Skeletal muscle tissue (tissue), 4 donors: ENCODE measurements around the gene CHD9NB. TPM values are rescaled to one million over a fixed set of nuclear protein-coding genes. Genes with fewer than 3 reads are reported as not detected.

Source experiments
- H3K27ac ChIP-seq: one replicate; pipeline ENCODE4 v1.7.0; 2013; ENCODE audit warnings: mild to moderate bottlenecking, low read depth, low read length, inconsistent platforms
- H3K27me3 ChIP-seq, 3 donors: one replicate each; pipeline ENCODE4 v1.7.0; 2013; ENCODE audit warnings: low read length in 3 of 3; ENCODE audit not compliant: control insufficient read depth in 3 of 3, insufficient read depth in 3 of 3
- H3K36me3 ChIP-seq, 3 donors: one replicate each; pipeline ENCODE4 v1.7.0; 2013; ENCODE audit warnings: low read length in 3 of 3; ENCODE audit not compliant: control insufficient read depth in 3 of 3, insufficient read depth in 3 of 3
- H3K4me1 ChIP-seq, 3 donors: one replicate each; pipeline ENCODE4 v1.7.0; 2013; ENCODE audit warnings: low read length in 3 of 3, mild to moderate bottlenecking in 3 of 3; ENCODE audit not compliant: control insufficient read depth in 3 of 3, insufficient read depth in 3 of 3
- H3K4me3 ChIP-seq, 3 donors: one replicate each; pipeline ENCODE4 v1.7.0; 2013; ENCODE audit warnings: low read length in 3 of 3
- H3K9ac ChIP-seq, 3 donors: one replicate each; pipeline ENCODE4 v1.7.0; 2013; ENCODE audit warnings: low read length in 3 of 3, mild to moderate bottlenecking in 3 of 3, moderate library complexity in 2 of 3, low read depth in 1 of 3
- H3K9me3 ChIP-seq, 3 donors: one replicate each; pipeline ENCODE4 v1.7.0; 2013; ENCODE audit warnings: low read length in 3 of 3; ENCODE audit not compliant: control insufficient read depth in 3 of 3
- total RNA-seq: library from RNA; depleted of rRNA; stranded (reverse); fragments of >200 nt; gene quantifications from one replicate; pipeline ENCODE4 v1.2.3, GENCODE V29; 2014
- donor health status: Osteomylitis.

The CHD9NB gene
- total RNA-seq, 1 donor from 2014 or later, result 0.52 TPM

- no peak overlapping the region for H3K4me3 ChIP-seq
- peaks cover 6 to 21% (median 13%) of the 10 kb centered on the region in 3 donors for H3K4me1 ChIP-seq
- no peaks in the 10 kb centered on the region for H3K36me3 ChIP-seq
- no peaks in the 10 kb centered on the region for H3K9me3 ChIP-seq
- no peak overlapping the region for H3K9ac ChIP-seq
- no peaks in the 10 kb centered on the region for H3K27me3 ChIP-seq
- no peak overlapping the region for H3K27ac ChIP-seq
Observed at GRCh38 chr16:53073022-53073421, 20.3 kb upstream of the CHD9NB start.

GRCh38 chr16:53071748-53072301 is 19.1 kb upstream of the CHD9NB start:
- peak overlapping the region in 2 of 3 donors; percentile 9 to 50 for H3K4me3 ChIP-seq
- H3K27me3 ChIP-seq, result no peaks in the 10 kb centered on the region
- peaks cover 6 to 21% (median 13%) of the 10 kb centered on the region in 3 donors for H3K4me1 ChIP-seq
- peak overlapping the region in 1 of 3 donors; percentile 27 for H3K9ac ChIP-seq
- H3K9me3 ChIP-seq, result no peaks in the 10 kb centered on the region
- H3K36me3 ChIP-seq, result no peaks in the 10 kb centered on the region
- peak overlapping the region; percentile 60 for H3K27ac ChIP-seq

GRCh38 chr16:53069772-53070171 is 17.1 kb upstream of the CHD9NB start:
- H3K9me3 ChIP-seq, result no peaks in the 10 kb centered on the region
- no peaks in the 10 kb centered on the region for H3K27me3 ChIP-seq
- no peak overlapping the region for H3K27ac ChIP-seq
- H3K9ac ChIP-seq, result no peak overlapping the region
- H3K4me3 ChIP-seq, result no peak overlapping the region
- H3K4me1 ChIP-seq, result peaks cover 13 to 35% (median 18%) of the 10 kb centered on the region in 3 donors
- no peaks in the 10 kb centered on the region for H3K36me3 ChIP-seq

- Histone ChIP-seq H3K27ac (no peak overlapping the region), H3K9me3 (no peaks in the 10 kb centered on the region), H3K4me1 (peaks cover 13 to 41% (median 26%) of the 10 kb centered on the region in 3 donors), H3K4me3 (no peak overlapping the region), H3K36me3 (no peaks in the 10 kb centered on the region), H3K27me3 (no peaks in the 10 kb centered on the region), H3K9ac (no peak overlapping the region)
Observed at GRCh38 chr16:53068423-53068833, 15.7 kb upstream of the CHD9NB start.

- Histone ChIP-seq H3K27me3 (no peaks in the 10 kb centered on the region), H3K9me3 (no peaks in the 10 kb centered on the region), H3K4me1 (peaks cover 13 to 36% (median 26%) of the 10 kb centered on the region in 3 donors), H3K9ac (no peak overlapping the region), H3K27ac (no peak overlapping the region), H3K4me3 (no peak overlapping the region), H3K36me3 (no peaks in the 10 kb centered on the region)
Observed at GRCh38 chr16:53067675-53068074, 15.0 kb upstream of the CHD9NB start.

- no peaks in the 10 kb centered on the region for H3K36me3 ChIP-seq
- no peak overlapping the region for H3K4me3 ChIP-seq
- H3K9ac ChIP-seq, result no peak overlapping the region
- H3K4me1 ChIP-seq, result peaks cover 13 to 30% (median 30%) of the 10 kb centered on the region in 3 donors
- no peaks in the 10 kb centered on the region for H3K9me3 ChIP-seq
- peak overlapping the region; percentile 53 for H3K27ac ChIP-seq
- H3K27me3 ChIP-seq, result no peaks in the 10 kb centered on the region
Observed at GRCh38 chr16:53065461-53066061, 12.9 kb upstream of the CHD9NB start.

GRCh38 chr16:53064081-53064578 is 11.4 kb upstream of the CHD9NB start:
- Histone ChIP-seq H3K27me3 (no peaks in the 10 kb centered on the region), H3K4me3 (no peak overlapping the region), H3K27ac (peak overlapping the region; percentile 53), H3K9ac (no peak overlapping the region), H3K9me3 (no peaks in the 10 kb centered on the region), H3K4me1 (peaks cover 13 to 30% (median 30%) of the 10 kb centered on the region in 3 donors), H3K36me3 (no peaks in the 10 kb centered on the region)

GRCh38 chr16:53061701-53062159 is 9.0 kb upstream of the CHD9NB start:
- Histone ChIP-seq H3K9ac (no peak overlapping the region), H3K4me1 (peaks cover 18 to 35% (median 35%) of the 10 kb centered on the region in 3 donors), H3K27ac (no peak overlapping the region), H3K4me3 (no peak overlapping the region), H3K27me3 (no peaks in the 10 kb centered on the region), H3K36me3 (no peaks in the 10 kb centered on the region), H3K9me3 (no peaks in the 10 kb centered on the region)

GRCh38 chr16:53061256-53061655 is 8.6 kb upstream of the CHD9NB start:
- H3K27ac ChIP-seq, result no peak overlapping the region
- peaks cover 23 to 36% (median 31%) of the 10 kb centered on the region in 3 donors for H3K4me1 ChIP-seq

GRCh38 chr16:53059672-53060071 is 7.0 kb upstream of the CHD9NB start:
- Histone ChIP-seq H3K36me3 (no peaks in the 10 kb centered on the region), H3K9ac (no peak overlapping the region), H3K4me3 (no peak overlapping the region), H3K27ac (no peak overlapping the region), H3K4me1 (peaks cover 29 to 37% (median 30%) of the 10 kb centered on the region in 3 donors), H3K27me3 (no peaks in the 10 kb centered on the region), H3K9me3 (no peaks in the 10 kb centered on the region)

More at GRCh38 chr16:53061256-53061655, 8.6 kb upstream of the CHD9NB start:
- Histone ChIP-seq H3K36me3 (no peaks in the 10 kb centered on the region), H3K9me3 (no peaks in the 10 kb centered on the region), H3K9ac (no peak overlapping the region), H3K4me3 (no peak overlapping the region), H3K27me3 (no peaks in the 10 kb centered on the region)
